NCI-H748 treated with DMSO at 0.1 percent for 48 hours (cell line): ENCODE measurements around the gene KDM4C.
"Not testable (repeated sequence)": the region's sequence is repeated elsewhere in the genome, so short reads cannot be mapped to it uniquely, and the experiment has no call there.

Experiments
- DNase-seq: peaks from one replicate; lab custom pipeline; 2025; lab: John Stamatoyannopoulos, UW

KDM4C gene

DNA sequence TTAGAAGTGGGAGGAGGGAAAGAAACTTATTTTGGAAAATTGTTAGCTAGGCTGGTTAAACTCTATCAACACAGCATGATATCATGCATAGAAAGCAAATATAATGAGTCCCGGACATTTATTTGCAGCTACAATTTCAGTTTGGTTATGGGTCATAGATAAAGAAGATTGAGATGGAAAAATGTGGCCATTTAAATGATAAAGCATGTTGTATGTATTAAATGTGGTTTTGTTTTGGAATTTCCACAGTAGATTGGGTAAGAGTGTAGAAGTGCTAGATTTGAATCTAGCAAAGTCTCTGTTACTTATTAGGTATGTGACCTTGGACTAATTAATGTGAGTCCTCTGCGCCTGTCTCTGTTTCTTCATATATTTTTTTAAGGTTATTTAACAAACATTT, 217.4 kb downstream of the KDM4C start:
- DNase-seq: no peak

GRCh38 chr9:6977761-6978160, 220.0 kb downstream of the KDM4C start:
- DNase-seq: no peak

- DNase-seq: no peak
Measured at GRCh38 chr9:6978591-6978990, 220.8 kb downstream of the KDM4C start.

GRCh38 chr9:6984941-6985578, 227.3 kb downstream of the KDM4C start:
- DNase-seq: no peak

- no peak for DNase-seq
Measured at GRCh38 chr9:6986141-6986815, 228.5 kb downstream of the KDM4C start.

- DNase-seq: no peak
Measured at GRCh38 chr9:6987381-6987780, 229.6 kb downstream of the KDM4C start.

DNA sequence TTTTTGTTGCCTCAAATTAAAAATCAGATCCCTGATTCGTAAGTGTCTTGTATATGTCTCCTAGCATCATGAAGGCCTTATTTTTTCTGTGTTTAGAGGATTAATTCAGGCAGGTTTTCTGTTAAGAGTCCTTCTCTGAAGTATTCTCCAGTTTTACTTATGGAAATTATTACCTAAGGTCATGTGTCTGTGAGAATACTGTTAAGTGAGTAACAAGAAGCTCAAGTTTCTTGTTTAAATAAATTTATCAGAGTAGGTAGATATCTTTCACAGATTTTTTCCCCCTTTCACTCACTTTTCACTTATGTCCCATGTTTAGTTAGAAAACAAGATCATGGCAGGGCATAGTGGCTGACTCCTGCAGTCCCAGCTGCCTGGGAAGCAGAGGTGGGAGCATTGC, 233.6 kb downstream of the KDM4C start:
- DNase-seq: no peak

GRCh38 chr9:6996061-6996854, 238.5 kb downstream of the KDM4C start:
- no peak for DNase-seq

DNA sequence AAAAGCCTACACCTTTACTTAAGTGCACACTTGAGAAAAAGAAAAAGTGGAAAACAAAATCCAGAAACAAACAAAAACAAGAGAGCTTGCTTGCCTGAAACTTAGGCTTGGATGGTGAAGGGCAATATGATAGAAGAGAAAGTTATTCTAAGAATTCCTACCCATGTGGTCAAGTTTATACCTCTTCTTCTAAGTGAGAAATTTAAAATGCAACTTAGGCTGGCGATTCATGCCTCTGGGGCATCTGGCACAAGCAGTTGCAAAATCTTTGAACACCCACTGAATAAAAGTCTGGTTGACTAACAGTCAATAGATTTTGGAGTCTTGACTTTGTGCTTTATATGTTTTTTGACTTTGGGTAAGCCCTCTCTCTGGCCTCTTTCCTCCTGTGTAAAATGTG, 239.6 kb downstream of the KDM4C start:
- DNase-seq: no peak

GRCh38 chr9:6999794-7000193, 242.0 kb downstream of the KDM4C start:
- DNase-seq: no peak

DNA sequence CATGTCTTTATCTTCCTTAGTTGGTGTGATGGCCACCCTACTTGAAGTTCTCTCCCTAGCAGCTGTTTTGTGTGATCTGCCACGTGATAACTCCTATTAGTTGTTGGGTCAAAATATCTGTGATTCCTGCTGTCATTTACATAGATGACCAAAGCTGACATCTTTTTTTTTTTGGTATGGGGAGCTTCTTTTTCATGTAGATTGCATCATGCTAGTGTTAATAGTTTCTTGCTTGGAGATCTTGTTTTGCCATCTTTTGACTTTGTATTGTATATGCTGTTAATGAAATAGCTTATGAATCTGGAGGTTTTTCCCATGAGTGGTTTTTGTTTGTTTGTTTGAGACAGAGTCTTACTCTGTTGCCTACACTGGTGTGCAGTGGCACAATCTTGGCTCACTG, 243.8 kb downstream of the KDM4C start:
- no peak for DNase-seq

- DNase-seq: no peak
Measured at GRCh38 chr9:7003861-7004260, 246.1 kb downstream of the KDM4C start.

- DNase-seq: no peak
Measured at GRCh38 chr9:7006417-7006816, 248.6 kb downstream of the KDM4C start.

GRCh38 chr9:7008411-7008810, 250.6 kb downstream of the KDM4C start:
- no peak for DNase-seq

DNA sequence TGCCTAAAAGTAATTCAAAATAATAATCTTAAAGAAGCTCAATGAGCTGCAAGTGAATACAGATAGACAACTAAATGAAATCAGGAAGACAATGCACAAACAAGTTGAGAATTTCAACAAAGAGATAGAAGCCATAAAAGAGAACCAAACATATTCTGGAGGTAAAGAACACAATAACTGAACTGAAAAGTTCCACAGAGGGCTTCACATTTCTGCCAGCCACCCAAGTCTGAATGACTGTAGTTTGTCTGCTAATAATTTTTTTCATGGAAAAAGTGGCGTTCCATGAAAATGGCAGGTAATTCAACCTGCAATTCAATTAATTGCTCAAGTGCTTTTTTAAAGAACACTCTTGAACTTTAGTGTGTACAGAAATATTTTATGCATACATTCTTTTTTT, 251.3 kb downstream of the KDM4C start:
- no peak for DNase-seq

GRCh38 chr9:7011395-7012067, 253.8 kb downstream of the KDM4C start:
- no peak for DNase-seq

GRCh38 chr9:7027996-7028395, 270.2 kb downstream of the KDM4C start:
- DNase-seq: no peak

DNA sequence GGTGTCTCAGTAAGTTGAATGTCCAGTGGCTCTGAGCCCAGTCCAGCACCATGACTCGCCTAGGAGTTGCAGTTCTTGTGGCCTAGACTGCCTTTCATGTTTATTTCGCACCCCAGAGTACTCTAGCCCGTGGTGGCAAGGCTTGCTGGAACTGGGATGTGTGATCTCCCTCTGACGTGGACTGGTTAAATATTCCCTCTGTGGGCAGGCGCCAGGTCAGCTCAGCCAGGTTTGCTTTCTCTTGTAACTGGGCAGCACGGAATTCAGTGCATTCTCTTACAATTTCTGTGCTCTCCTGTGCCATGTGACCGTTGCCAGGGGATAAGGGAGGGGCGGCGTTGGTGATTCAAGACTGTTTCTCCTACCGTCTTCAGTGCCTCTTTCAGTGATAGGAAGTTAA, 270.8 kb downstream of the KDM4C start:
- DNase-seq: no peak

- not testable (repeated sequence) for DNase-seq
Measured at GRCh38 chr9:7030943-7031342, 273.2 kb downstream of the KDM4C start.

GRCh38 chr9:7033076-7034045, 275.6 kb downstream of the KDM4C start:
- DNase-seq: no peak

GRCh38 chr9:7037176-7037575, 279.4 kb downstream of the KDM4C start:
- DNase-seq: no peak
